H1 (cell line): ENCODE data around the gene CEP152. TPM values are rescaled to one million over a fixed set of nuclear protein-coding genes. Genes with fewer than 3 reads are reported as not detected.

ENCODE experiments used
- CTCF ChIA-PET: fragments of 300-600 bp; sonication (Branson Sonifier 250); formaldehyde crosslinking; loops from one replicate; lab custom pipeline; 2021; ENCODE audit not compliant: partially characterized antibody; lab: Charles Lee
- POLR2A ChIA-PET: fragments of 300-600 bp; sonication (Branson Sonifier 250); formaldehyde crosslinking; loops from one replicate; lab custom pipeline; 2021; ENCODE audit warnings: inconsistent platforms; ENCODE audit not compliant: partially characterized antibody; lab: Charles Lee
- DNase-seq, 2 experiments: peaks; one replicate each; pipeline versions ENCODE4 v3.0.0 to v3.0.0-alpha.2; 2010 to 2022; ENCODE audit warnings: low spot score in 2 of 2, low read depth in 1 of 2, mixed read lengths in 1 of 2
- FAIRE-seq: peaks from 2 replicates; lab custom pipeline; 2011; peaks lifted over from hg19 to GRCh38; lab: Jason Lieb, UNC
- H2AFZ ChIP-seq: 2 replicates; pipeline ENCODE4 v1.8.1; 2012; ENCODE audit warnings: low read length, inconsistent platforms
- H2AK5ac ChIP-seq: 2 replicates; pipeline ENCODE4 v1.6.1; 2013; ENCODE audit warnings: low read depth, low read length
- H2BK120ac ChIP-seq: replicated peaks from 2 replicates; pipeline ENCODE3; 2013; ENCODE audit warnings: low read depth, low read length, inconsistent platforms
- H2BK12ac ChIP-seq: 2 replicates; pipeline ENCODE4 v1.6.1; 2013; ENCODE audit warnings: low read depth, low read length
- H2BK15ac ChIP-seq: 2 replicates; pipeline ENCODE4 v1.6.1; 2013; ENCODE audit warnings: low read length
- H2BK20ac ChIP-seq: 2 replicates; pipeline ENCODE4 v1.6.1; 2013; ENCODE audit warnings: low read length
- H2BK5ac ChIP-seq: 2 replicates; pipeline ENCODE4 v1.6.1; 2013; ENCODE audit warnings: low read depth, low read length
- H3K14ac ChIP-seq: 2 replicates; pipeline ENCODE4 v1.6.1; 2013; ENCODE audit warnings: inconsistent platforms; ENCODE audit not compliant: insufficient read length
- H3K18ac ChIP-seq: 2 replicates; pipeline ENCODE4 v1.6.1; 2013; ENCODE audit warnings: low read length; ENCODE audit errors: extremely low read depth
- H3K23ac ChIP-seq: 2 replicates; pipeline ENCODE4 v1.6.1; 2013; ENCODE audit warnings: inconsistent platforms; ENCODE audit not compliant: insufficient read length
- H3K23me2 ChIP-seq: 2 replicates; pipeline ENCODE4 v1.6.1; 2013; ENCODE audit warnings: low read depth, low read length
- H3K27ac ChIP-seq: 2 replicates; pipeline ENCODE4 v1.6.1; 2011; ENCODE audit warnings: low read depth, low read length, inconsistent platforms
- H3K27me3 ChIP-seq, 4 experiments: replicated peaks in 1 of 4; 1 replicate in 1 of 4; 2 replicates in 3 of 4; pipeline versions ENCODE4 v1.6.1 to v1.8.1; 2011 to 2013; ENCODE audit warnings: low read length in 3 of 4, mild to moderate bottlenecking in 3 of 4, inconsistent platforms in 2 of 4, mixed read lengths in 2 of 4, moderate library complexity in 1 of 4; ENCODE audit not compliant: control insufficient read depth in 3 of 4, insufficient read depth in 3 of 4; ENCODE audit errors: extremely low read depth in 1 of 4
- H3K36me3 ChIP-seq, 4 experiments: 2 replicates each; pipeline versions ENCODE4 v1.6.1 to v1.8.1; 2011 to 2013; ENCODE audit warnings: mild to moderate bottlenecking in 4 of 4, low read length in 3 of 4, moderate library complexity in 2 of 4, control low read depth in 1 of 4, inconsistent platforms in 1 of 4; ENCODE audit not compliant: insufficient read depth in 4 of 4, control insufficient read depth in 2 of 4
- H3K4ac ChIP-seq: replicated peaks from 2 replicates; pipeline ENCODE3; 2013; ENCODE audit warnings: low read length, low read depth, mixed read lengths, inconsistent platforms; ENCODE audit not compliant: insufficient read length
- H3K4me1 ChIP-seq, 4 experiments: replicated peaks in 1 of 4; 1 replicate in 1 of 4; 2 replicates in 3 of 4; pipeline versions ENCODE4 v1.6.1 to v1.8.1; 2011 to 2013; ENCODE audit warnings: low read length in 3 of 4, inconsistent platforms in 2 of 4, mixed read lengths in 1 of 4; ENCODE audit not compliant: insufficient read depth in 4 of 4, control insufficient read depth in 3 of 4
- H3K4me2 ChIP-seq, 2 experiments: 2 replicates each; pipeline versions ENCODE4 v1.6.1 to v1.8.1; 2011 to 2013; ENCODE audit warnings: low read depth in 2 of 2, low read length in 2 of 2, control low read depth in 1 of 2, inconsistent platforms in 1 of 2, mild to moderate bottlenecking in 1 of 2; ENCODE audit not compliant: insufficient read depth in 1 of 2
- H3K4me3 ChIP-seq, 4 experiments: fragments of 200-600, 300-600 bp in 1 of 4; sonication (generic), shearing (Covaris generic), sonication (Bioruptor Twin) in 1 of 4; 2 replicates each; pipeline versions ENCODE4 v1.5.1 to v1.8.1; 2011 to 2016; ENCODE audit warnings: low read length in 4 of 4, low read depth in 3 of 4, control low read depth in 2 of 4, inconsistent platforms in 2 of 4, mild to moderate bottlenecking in 2 of 4, mixed read lengths in 1 of 4, moderate library complexity in 1 of 4; ENCODE audit not compliant: insufficient read depth in 2 of 4; ENCODE audit errors: extremely low read depth in 1 of 4
- H3K56ac ChIP-seq: replicated peaks from 2 replicates; pipeline ENCODE3; 2013; ENCODE audit warnings: low read depth, mild to moderate bottlenecking, mixed read lengths, low read length, inconsistent platforms; ENCODE audit not compliant: insufficient read length
- H3K79me1 ChIP-seq: 2 replicates; pipeline ENCODE4 v1.6.1; 2013; ENCODE audit warnings: low read depth, low read length, control low read depth
- H3K79me2 ChIP-seq, 2 experiments: 2 replicates each; pipeline versions ENCODE4 v1.6.1 to v1.8.1; 2012 to 2013; ENCODE audit warnings: low read length in 2 of 2, mild to moderate bottlenecking in 2 of 2, inconsistent platforms in 1 of 2; ENCODE audit not compliant: insufficient read depth in 2 of 2, control insufficient read depth in 1 of 2
- H3K9ac ChIP-seq, 4 experiments: replicated peaks in 1 of 4; 1 replicate in 1 of 4; 2 replicates in 3 of 4; pipeline versions ENCODE4 v1.6.1 to v1.8.1; 2011 to 2013; ENCODE audit warnings: low read depth in 3 of 4, low read length in 3 of 4, control low read depth in 2 of 4, mild to moderate bottlenecking in 2 of 4, moderate library complexity in 2 of 4, inconsistent platforms in 1 of 4; ENCODE audit errors: extremely low read depth in 1 of 4
- H3K9me3 ChIP-seq, 2 experiments: 2 replicates each; pipeline versions ENCODE4 v1.6.1 to v1.8.1; 2012 to 2013; ENCODE audit warnings: mild to moderate bottlenecking in 2 of 2, moderate library complexity in 2 of 2, control low read depth in 1 of 2, inconsistent platforms in 1 of 2, low read depth in 1 of 2, low read length in 1 of 2, mixed read lengths in 1 of 2; ENCODE audit not compliant: insufficient read depth in 2 of 2
- H4K20me1 ChIP-seq, 2 experiments: replicated peaks in 1 of 2; 2 replicates each; pipeline versions ENCODE3 to v1.8.1; 2011 to 2013; ENCODE audit warnings: inconsistent platforms in 2 of 2, low read length in 2 of 2, mild to moderate bottlenecking in 1 of 2; ENCODE audit not compliant: insufficient read depth in 2 of 2, control insufficient read depth in 1 of 2
- H4K5ac ChIP-seq: 2 replicates; pipeline ENCODE4 v1.6.1; 2013; ENCODE audit warnings: low read length, low read depth, mixed read lengths, inconsistent platforms; ENCODE audit not compliant: insufficient read length
- H4K8ac ChIP-seq: 2 replicates; pipeline ENCODE4 v1.8.0; 2013; ENCODE audit warnings: mild to moderate bottlenecking, moderate library complexity, low read length, inconsistent platforms; ENCODE audit not compliant: insufficient read depth; ENCODE audit errors: extremely low read depth
- H4K91ac ChIP-seq: replicated peaks from 2 replicates; pipeline ENCODE3; 2013; ENCODE audit warnings: low read length, mixed read lengths, inconsistent platforms; ENCODE audit not compliant: insufficient read length
- CHD2 ChIP-seq: IDR thresholded peaks from 2 replicates; pipeline ENCODE4 v1.6.1; 2012; ENCODE audit warnings: low read length, improper control_type of control experiment
- CREB1 ChIP-seq: IDR thresholded peaks from 2 replicates; pipeline ENCODE4 v1.6.1; 2012; ENCODE audit warnings: inconsistent platforms
- CTBP2 ChIP-seq: IDR thresholded peaks from 2 replicates; pipeline ENCODE4 v1.7.0; 2011; ENCODE audit warnings: borderline replicate concordance, mild to moderate bottlenecking, moderate library complexity, mixed read lengths, low read length; ENCODE audit not compliant: insufficient read depth, insufficient read length
- GABPA ChIP-seq: IDR thresholded peaks from 2 replicates; pipeline ENCODE4 v1.6.1; 2011; ENCODE audit warnings: mild to moderate bottlenecking, low read length, moderate library complexity, borderline replicate concordance; ENCODE audit not compliant: insufficient read depth
- GTF2F1 ChIP-seq: IDR thresholded peaks from 2 replicates; pipeline ENCODE4 v1.6.1; 2012; ENCODE audit warnings: low read depth, low read length, improper control_type of control experiment, borderline replicate concordance
- MAFK ChIP-seq: IDR thresholded peaks from 2 replicates; pipeline ENCODE4 v1.6.1; 2012; ENCODE audit warnings: low read depth, mild to moderate bottlenecking, improper control_type of control experiment, low read length
- PHF8 ChIP-seq: fragments of 200-600 bp; sonication (generic); conservative IDR thresholded peaks from 2 replicates; pipeline ENCODE4 v1.7.1; 2012; ENCODE audit warnings: low read depth, mild to moderate bottlenecking, inconsistent platforms, low read length, moderate library complexity
- RFX5 ChIP-seq: IDR thresholded peaks from 2 replicates; pipeline ENCODE4 v1.6.1; 2011; ENCODE audit warnings: low read depth, low read length, improper control_type of control experiment, borderline replicate concordance
- SIN3A ChIP-seq, 2 experiments: IDR thresholded peaks in 1 of 2; conservative IDR thresholded peaks in 1 of 2; 2 replicates each; pipeline ENCODE4 v1.6.1; 2011 to 2012; ENCODE audit warnings: low read length in 2 of 2, improper control_type of control experiment in 1 of 2, low read depth in 1 of 2, mild to moderate bottlenecking in 1 of 2
- SUZ12 ChIP-seq: fragments of 200-600 bp; sonication (generic); IDR thresholded peaks from 2 replicates; pipeline ENCODE4 v1.6.1; 2012; ENCODE audit warnings: mild to moderate bottlenecking, inconsistent platforms, low read length, moderate library complexity, mixed read lengths
- TAF1 ChIP-seq: IDR thresholded peaks from 2 replicates; pipeline ENCODE4 v1.6.1; 2011; ENCODE audit warnings: mild to moderate bottlenecking, low read depth, low read length
- WGBS, 2 experiments: shearing (Covaris generic) in 1 of 2; methylation state at CpG; one replicate each; pipeline versions ENCODE4 v1.1.6 to v1.1.7; 2013 to 2015; ENCODE audit warnings: low lambda C conversion rate in 2 of 2, mixed read lengths in 2 of 2, inconsistent platforms in 1 of 2, low coverage in 1 of 2, missing lambda C conversion rate in 1 of 2; ENCODE audit not compliant: insufficient replicate concordance in 2 of 2, insufficient coverage in 1 of 2, insufficient read length in 1 of 2; ENCODE audit errors: extremely low coverage in 1 of 2, missing lambda C conversion rate in 1 of 2; 5-methylcytosine and 5-hydroxymethylcytosine counted together
- polyA plus RNA-seq, 7 experiments: library from polyadenylated mRNA; depleted of rRNA in 3 of 7; stranded (reverse) in 5 of 7; unstranded in 2 of 7; fragments of >200 nt in 5 of 7; fragments of 200-250 nt in 2 of 7; gene quantifications; 1 replicate in 5 of 7; 2 replicates in 1 of 7; 4 replicates in 1 of 7; pipeline versions ENCODE4 v1.2.1 to v1.2.3, GENCODE V29; 2011 to 2013; ENCODE audit warnings: missing spikeins in 2 of 7, mixed read lengths in 2 of 7
- total RNA-seq: library from RNA; stranded (reverse); fragmentation: NEBNext Ultra II Directional; extraction: Animal tissue kit (Norgen Biotek cat#: 25700); gene quantifications from 2 replicates; pipeline ENCODE4 v1.2.1, GENCODE V29; 2021

The CEP152 gene
- total and polyA plus RNA-seq, 2 of the 8 experiments (the other 6 are each of a cell fraction or from before 2014, with no cell fraction given): 1.4 to 16.2 TPM

DNA sequence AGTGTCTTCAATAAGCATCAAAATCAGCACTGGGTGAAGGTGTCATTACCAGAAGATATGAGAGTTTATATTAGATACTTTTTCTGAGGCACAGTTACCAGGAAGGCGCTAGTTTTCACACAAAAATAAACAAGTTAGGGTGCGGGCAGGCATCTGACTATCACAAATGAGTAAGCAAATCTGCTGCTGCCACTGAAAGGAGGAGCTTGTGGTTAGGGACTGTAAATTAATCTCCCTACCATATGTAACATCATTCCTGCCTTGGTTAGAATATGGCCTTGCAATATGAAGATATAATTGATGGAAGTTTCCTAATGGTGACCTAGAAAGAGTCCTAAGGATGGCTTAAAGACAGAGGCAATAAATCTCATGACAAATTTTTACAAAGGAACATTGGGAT lies 47.5 kb upstream of the CEP152 start:
- no peak overlapping the region for H3K56ac ChIP-seq
- H4K91ac ChIP-seq: no peak overlapping the region
- no peak for TF ChIP-seq SIN3A (conservative IDR thresholded peaks at IDR 0.05 in 1 of 2, IDR thresholded peaks at IDR 0.05 in 1 of 2; ENCODE audit: low read depth in 1 of 2, low read length in 2 of 2)
- no peak for TF ChIP-seq TAF1
- no peak for TF ChIP-seq CREB1
- TF ChIP-seq RFX5: no peak
- TF ChIP-seq SUZ12: no peak
- TF ChIP-seq PHF8: no peak
- TF ChIP-seq GABPA: no peak
- no peak for TF ChIP-seq MAFK
- TF ChIP-seq GTF2F1: no peak
- no peak for TF ChIP-seq CHD2
- TF ChIP-seq CTBP2: no peak
- ChIA-PET POLR2A (interaction anchor here (0.6 to 1.4 kb wide), 2 partner anchors 35 to 135 kb away, joined by 4 read pairs; no protein-coding TSS in a partner anchor), CTCF (interaction anchor here (1.3 to 4.7 kb wide), 4 partner anchors 114 to 591 kb away, joined by 3 to 23 read pairs (median 5); partner anchors contain the start of gene FGF7)
- H3K79me2 ChIP-seq: no peaks in the 10 kb centered on the region
- no peaks in the 10 kb centered on the region for H3K79me1 ChIP-seq
- no peak overlapping the region for H2AK5ac ChIP-seq
- no peak overlapping the region for H4K8ac ChIP-seq
- 76% methylated on average over 2 of the region's 2 CpGs; no CpG with 5 or more reads in 1 of the 2 experiments for WGBS, 2 experiments
- no peak overlapping the region for H3K18ac ChIP-seq
- no peak overlapping the region for H3K14ac ChIP-seq
- H2BK120ac ChIP-seq: no peak overlapping the region
- no peak overlapping the region for H3K4me2 ChIP-seq
- H2BK5ac ChIP-seq: no peak overlapping the region
- no peak overlapping the region for H3K23ac ChIP-seq
- no peak overlapping the region for H2BK20ac ChIP-seq
- H3K27me3 ChIP-seq: no peaks in the 10 kb centered on the region; a peak in 1 of 7 replicates
- no peak overlapping the region for H2BK12ac ChIP-seq
- peak overlapping the region; percentile 68 for H2AFZ ChIP-seq
- H3K27ac ChIP-seq: no peak overlapping the region
- H4K5ac ChIP-seq: no peak overlapping the region
- H3K23me2 ChIP-seq: no peaks in the 10 kb centered on the region
- H3K9ac ChIP-seq: no peak overlapping the region
- FAIRE-seq (no peak), DNase-seq (no peak)
- H4K20me1 ChIP-seq: no peaks in the 10 kb centered on the region
- H3K4me3 ChIP-seq: no peak overlapping the region
- no peaks in the 10 kb centered on the region for H3K9me3 ChIP-seq
- H3K4ac ChIP-seq: no peak overlapping the region
- H3K4me1 ChIP-seq: peaks cover 0 to 13% (median 8%) of the 10 kb centered on the region in 4 experiments; a peak in 4 of 7 replicates
- H3K36me3 ChIP-seq: no peaks in the 10 kb centered on the region
- no peak overlapping the region for H2BK15ac ChIP-seq
